GM19397 (cell line): ENCODE measurements around the gene BEX3.
"Not testable (repeated sequence)": the region's sequence is repeated elsewhere in the genome, so short reads cannot be mapped to it uniquely, and the experiment has no call there.

Experiments used
- ATAC-seq: cut with Tn5 transposase; IDR thresholded peaks from one replicate; pipeline ENCODE4 v1.9.1; 2021; ENCODE audit warnings: mild to moderate bottlenecking, moderate library complexity; ENCODE audit not compliant: unreplicated experiment

BEX3 gene

GRCh38 chrX:103378990-103379389, 2.7 kb downstream of the BEX3 start:
- no peak for ATAC-seq

DNA sequence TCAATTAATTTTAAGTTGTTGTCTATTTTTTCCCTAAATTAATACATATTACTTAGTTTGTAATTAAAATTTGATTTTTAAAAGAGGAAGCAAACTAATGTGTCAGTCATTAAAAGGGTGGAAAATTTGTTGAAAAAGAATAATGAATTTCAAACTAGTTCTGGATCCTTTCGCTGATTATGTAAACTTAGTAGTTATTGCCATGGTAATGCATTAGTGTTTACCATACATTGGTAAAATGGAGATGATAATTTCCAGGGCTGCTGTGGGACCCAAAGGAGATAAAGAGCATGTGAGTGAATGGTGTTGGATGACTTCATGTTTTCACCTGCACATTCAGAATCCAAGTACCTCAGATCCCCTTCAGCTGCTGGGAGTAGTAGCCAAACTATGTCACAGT, 6.5 kb downstream of the BEX3 start:
- ATAC-seq = no peak

GRCh38 chrX:103384672-103385071, 8.3 kb downstream of the BEX3 start:
- ATAC-seq = no peak

DNA sequence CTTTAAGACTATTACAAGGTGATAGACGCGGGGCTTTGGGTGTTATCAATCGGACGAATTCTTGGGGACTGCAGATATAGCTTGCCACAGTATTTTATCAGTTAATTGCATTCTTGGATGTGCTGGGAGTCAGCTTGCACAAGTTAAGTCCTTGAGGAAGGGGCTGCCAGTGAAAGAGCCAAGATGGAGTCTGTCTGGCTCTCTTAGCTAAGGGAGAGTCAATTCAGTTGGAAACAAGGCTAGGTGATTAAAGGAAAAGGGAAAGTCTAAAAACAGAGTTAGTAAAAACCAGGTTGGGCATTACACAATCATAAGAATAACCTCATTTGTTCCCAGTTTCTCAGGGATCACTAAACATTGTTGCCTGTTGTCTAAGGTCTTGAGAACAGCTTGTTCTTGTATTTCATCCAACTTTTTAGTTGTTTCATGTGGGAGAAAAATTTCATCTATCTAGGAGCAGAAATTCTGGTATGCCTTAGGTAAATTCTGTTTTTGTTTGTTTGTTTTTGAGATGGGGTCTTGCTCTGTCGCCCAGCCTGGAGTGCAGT, 9.0 kb downstream of the BEX3 start:
- ATAC-seq = not testable (repeated sequence)

GRCh38 chrX:103386332-103386731, 10.0 kb downstream of the BEX3 start:
- no peak for ATAC-seq

DNA sequence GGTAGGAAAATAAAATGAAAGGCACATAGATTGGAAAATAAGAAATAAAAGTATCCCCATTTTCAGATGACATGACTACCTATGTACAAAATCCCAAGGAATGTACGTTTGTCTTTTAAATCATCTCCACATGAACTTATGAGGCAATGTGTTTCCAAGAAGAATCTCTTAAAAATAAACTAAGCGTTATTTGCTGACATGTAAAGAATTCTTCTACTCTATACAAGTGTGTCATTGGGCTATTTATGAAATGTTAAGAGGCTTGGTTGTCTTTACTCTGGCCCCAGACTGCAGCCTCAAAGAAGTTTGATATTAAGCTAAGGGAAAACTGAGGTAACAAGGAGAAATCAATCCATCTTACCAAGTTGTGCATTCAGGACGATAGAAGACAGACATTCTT, 17.1 kb downstream of the BEX3 start:
- ATAC-seq = no peak

GRCh38 chrX:103396186-103396585, 19.8 kb downstream of the BEX3 start:
- no peak for ATAC-seq

- ATAC-seq = no peak
Measured at GRCh38 chrX:103396660-103397059, 20.3 kb downstream of the BEX3 start.

DNA sequence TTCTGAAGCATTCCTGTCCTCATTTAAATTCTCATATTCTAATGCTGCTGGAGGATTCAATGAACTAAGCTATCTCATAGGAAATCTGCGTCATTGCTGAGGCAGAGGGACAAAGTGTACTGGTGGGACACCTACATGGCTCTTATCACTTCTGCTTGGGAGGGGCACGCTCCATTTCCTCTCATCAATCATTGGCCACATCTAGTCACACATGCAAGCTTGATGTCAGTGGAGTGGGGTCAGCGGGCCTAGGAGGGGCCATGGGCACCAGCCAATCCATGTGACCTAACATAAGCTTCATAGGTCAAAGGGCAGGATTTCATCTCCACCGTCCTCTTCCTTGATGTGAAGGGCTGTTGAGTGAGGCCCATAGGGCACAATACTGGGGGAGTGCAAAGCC, 21.4 kb downstream of the BEX3 start:
- no peak for ATAC-seq

GRCh38 chrX:103398421-103398864, 22.1 kb downstream of the BEX3 start:
- ATAC-seq = no peak

- no peak for ATAC-seq
Measured at GRCh38 chrX:103399744-103400143, 23.4 kb downstream of the BEX3 start.

GRCh38 chrX:103400931-103401330, 24.6 kb downstream of the BEX3 start:
- ATAC-seq = no peak

GRCh38 chrX:103404231-103405008, 28.1 kb downstream of the BEX3 start:
- ATAC-seq = peak; percentile 98

DNA sequence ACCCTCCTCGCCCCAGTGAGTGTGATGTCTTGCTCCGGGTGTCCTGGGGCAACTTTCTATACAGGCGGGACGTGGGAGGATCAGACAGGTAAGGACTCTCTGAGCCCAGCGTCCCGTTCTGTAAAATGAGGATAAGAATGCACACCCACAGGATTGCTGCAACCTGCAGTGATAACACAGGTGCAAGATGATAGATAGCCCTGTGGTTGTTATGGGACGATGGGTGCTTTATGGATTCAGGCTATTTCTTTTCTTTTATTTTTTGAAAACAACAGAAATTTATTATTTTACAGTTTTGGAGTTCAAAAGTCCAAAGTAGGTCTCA, 28.6 kb downstream of the BEX3 start:
- ATAC-seq = no peak

- no peak for ATAC-seq
Measured at GRCh38 chrX:103406256-103406655, 29.9 kb downstream of the BEX3 start.

DNA sequence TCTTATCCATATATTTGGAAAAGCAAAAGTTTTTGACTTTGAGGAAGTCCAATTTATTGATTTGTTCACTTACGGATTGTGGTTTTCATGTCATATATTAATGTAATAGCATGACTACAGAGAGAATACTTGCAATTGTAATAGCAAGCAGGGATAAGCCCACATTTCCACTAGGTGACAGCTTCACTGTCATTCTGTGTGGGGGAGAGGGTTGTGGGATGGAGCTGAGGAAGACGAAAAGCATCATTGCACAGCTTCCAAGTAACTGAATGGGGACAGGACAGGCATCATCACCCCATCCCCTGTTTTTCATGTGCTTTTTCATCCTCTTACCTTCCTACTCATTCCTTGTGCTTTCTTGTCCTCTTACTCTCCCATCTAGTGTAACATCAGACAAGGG, 31.4 kb downstream of the BEX3 start:
- ATAC-seq = no peak

GRCh38 chrX:103411721-103412120, 35.4 kb downstream of the BEX3 start:
- not testable (repeated sequence) for ATAC-seq

- ATAC-seq = no peak
Measured at GRCh38 chrX:103413705-103414387, 37.5 kb downstream of the BEX3 start.

GRCh38 chrX:103414561-103414960, 38.2 kb downstream of the BEX3 start:
- no peak for ATAC-seq

DNA sequence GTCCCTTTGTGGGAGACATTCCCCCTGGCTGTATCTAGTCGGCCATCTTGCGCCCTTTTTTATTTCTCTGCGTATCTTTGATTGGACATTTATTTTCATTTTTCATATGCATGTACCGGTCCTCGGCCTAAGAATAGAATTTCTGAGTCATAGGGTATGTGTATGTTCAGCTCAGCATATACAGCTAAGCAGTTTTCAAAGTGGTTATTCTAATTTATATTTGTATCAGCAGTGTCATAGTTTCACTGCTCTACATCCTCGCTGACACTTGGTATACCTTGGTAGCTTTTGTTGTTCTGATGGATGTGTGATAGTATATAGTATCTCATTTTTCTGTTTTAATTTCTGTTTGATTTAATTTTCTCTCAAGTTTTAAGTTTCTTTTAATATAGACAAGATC, 38.7 kb downstream of the BEX3 start:
- ATAC-seq = no peak

- ATAC-seq = no peak
Measured at GRCh38 chrX:103415528-103415927, 39.2 kb downstream of the BEX3 start.

DNA sequence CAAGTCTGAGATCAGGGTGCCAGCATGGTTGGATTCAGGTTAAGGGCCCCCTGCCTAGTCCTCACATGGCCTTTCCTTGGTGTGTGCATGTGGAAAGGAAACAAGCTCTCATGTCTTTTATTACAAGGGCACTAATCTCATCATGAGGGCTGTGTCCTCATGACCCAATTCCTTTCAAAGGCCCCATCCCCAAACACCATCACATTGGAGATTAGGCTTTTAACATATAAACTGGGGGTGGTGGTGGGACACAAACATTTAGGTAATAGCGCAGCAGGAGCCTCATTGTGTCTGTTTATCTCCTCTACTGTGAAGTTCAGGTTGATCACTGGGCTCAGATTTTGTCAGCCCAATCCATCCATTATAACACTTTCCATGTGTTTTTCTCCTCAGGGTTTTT, 41.0 kb downstream of the BEX3 start:
- no peak for ATAC-seq
